Measurements from ENCODE around the gene PURA.

DNA sequence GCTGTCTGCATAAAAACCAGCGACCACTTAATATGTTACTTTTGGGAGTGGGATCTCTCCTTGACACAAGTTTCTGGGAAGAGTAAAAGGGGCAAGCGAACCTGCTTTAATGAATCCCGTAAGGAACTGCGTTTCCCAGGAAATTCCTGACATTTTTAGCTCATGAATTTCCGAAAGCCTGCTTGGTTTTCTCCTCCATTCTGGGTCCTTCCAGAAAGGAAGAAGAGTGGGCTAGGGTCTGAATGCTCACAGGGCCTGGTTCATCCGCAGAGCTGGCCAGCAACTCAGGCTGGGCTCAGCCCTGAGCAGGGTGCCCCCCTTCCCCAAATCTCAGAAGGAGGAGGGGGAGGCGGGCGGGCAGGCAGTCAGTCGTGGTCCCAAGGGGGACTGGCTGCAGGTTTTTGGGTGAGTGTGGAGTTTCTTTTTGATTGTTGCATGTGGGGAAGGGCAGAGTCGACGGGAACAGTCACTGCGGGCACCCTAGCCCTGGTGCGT is 1.2 kb upstream of the PURA start:
- TF ChIP-seq, protein P1, sequence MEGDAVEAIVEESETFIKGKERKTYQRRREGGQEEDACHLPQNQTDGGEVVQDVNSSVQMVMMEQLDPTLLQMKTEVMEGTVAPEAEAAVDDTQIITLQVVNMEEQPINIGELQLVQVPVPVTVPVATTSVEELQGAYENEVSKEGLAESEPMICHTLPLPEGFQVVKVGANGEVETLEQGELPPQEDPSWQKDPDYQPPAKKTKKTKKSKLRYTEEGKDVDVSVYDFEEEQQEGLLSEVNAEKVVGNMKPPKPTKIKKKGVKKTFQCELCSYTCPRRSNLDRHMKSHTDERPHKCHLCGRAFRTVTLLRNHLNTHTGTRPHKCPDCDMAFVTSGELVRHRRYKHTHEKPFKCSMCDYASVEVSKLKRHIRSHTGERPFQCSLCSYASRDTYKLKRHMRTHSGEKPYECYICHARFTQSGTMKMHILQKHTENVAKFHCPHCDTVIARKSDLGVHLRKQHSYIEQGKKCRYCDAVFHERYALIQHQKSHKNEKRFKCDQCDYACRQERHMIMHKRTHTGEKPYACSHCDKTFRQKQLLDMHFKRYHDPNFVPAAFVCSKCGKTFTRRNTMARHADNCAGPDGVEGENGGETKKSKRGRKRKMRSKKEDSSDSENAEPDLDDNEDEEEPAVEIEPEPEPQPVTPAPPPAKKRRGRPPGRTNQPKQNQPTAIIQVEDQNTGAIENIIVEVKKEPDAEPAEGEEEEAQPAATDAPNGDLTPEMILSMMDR (IDR thresholded peaks at IDR 0.05) = no peak
- no peak for TF ChIP-seq EZH2 (IDR thresholded peaks at IDR 0.05; ENCODE audit: borderline replicate concordance, insufficient read depth, low read depth, low read length, poor library complexity, severe bottlenecking)

Measured in B cell (primary cell).